ENCODE data around the gene UCK2.

- no peak for TF ChIP-seq CTCF (IDR thresholded peaks at IDR 0.05; ENCODE audit: extremely low read depth in 1 of 2, insufficient read depth in 1 of 2, low read depth in 1 of 2, low read length in 2 of 2)
- no peak for TF ChIP-seq POLR2A (IDR thresholded peaks at IDR 0.05; ENCODE audit: low read depth, low read length)
- TF ChIP-seq EZH2 (IDR thresholded peaks at IDR 0.05; ENCODE audit: borderline replicate concordance, low read depth, low read length, severe bottlenecking) = no peak
- no peak for TF ChIP-seq MYC (IDR thresholded peaks at IDR 0.05; ENCODE audit: low read depth, low read length)
- no peak for TF ChIP-seq POLR2AphosphoS5 (IDR thresholded peaks at IDR 0.05; ENCODE audit: insufficient read depth, low read depth, low read length)
These were observed 118.5 kb downstream of the UCK2 start for GRCh38 chr1:165945911-165946310.
